ENCODE measurements around the gene TMEM218. TPM values are rescaled to one million over a fixed set of nuclear protein-coding genes. Genes with fewer than 3 reads are reported as not detected.

TMEM218 gene
- total RNA-seq, 4 donors from 2014 or later = 9.9 to 19.9 (median 14.6) TPM

DNA sequence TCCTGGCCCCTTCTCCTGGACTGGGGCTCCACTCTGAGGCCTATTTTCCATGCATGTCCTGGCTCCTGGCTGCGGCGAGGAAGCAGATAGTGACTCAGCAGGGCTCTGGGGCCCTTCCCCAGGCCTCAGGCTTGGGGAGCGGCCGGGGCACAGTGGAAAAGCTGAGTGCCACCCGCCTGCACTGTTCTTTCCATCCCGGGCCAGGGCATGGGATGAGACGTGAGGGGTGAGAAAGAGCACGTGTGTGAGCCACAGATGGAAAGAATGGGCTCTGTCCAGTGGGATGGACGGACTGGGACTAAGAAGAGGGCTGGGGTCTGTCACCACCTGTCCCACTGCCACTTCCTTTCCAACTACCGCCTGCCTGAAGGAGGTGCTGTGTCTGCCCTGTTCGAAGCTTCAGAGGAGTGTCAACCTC lies 35.5 kb downstream of the TMEM218 start:
- DNase-seq (ENCODE audit: low spot score in 2 of 2) = peak in 1 of 2 donors; percentile 70
- 47% methylated on average over 9 of the region's 11 CpGs for WGBS
- TF ChIP-seq, protein P1, sequence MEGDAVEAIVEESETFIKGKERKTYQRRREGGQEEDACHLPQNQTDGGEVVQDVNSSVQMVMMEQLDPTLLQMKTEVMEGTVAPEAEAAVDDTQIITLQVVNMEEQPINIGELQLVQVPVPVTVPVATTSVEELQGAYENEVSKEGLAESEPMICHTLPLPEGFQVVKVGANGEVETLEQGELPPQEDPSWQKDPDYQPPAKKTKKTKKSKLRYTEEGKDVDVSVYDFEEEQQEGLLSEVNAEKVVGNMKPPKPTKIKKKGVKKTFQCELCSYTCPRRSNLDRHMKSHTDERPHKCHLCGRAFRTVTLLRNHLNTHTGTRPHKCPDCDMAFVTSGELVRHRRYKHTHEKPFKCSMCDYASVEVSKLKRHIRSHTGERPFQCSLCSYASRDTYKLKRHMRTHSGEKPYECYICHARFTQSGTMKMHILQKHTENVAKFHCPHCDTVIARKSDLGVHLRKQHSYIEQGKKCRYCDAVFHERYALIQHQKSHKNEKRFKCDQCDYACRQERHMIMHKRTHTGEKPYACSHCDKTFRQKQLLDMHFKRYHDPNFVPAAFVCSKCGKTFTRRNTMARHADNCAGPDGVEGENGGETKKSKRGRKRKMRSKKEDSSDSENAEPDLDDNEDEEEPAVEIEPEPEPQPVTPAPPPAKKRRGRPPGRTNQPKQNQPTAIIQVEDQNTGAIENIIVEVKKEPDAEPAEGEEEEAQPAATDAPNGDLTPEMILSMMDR (IDR thresholded peaks at IDR 0.05) = no peak
- TF ChIP-seq EP300 (IDR thresholded peaks at IDR 0.05) (no peak), POLR2AphosphoS5 (IDR thresholded peaks at IDR 0.05) (no peak), POLR2A (IDR thresholded peaks at IDR 0.05) (no peak)
- Histone ChIP-seq H3K4me3 (no peak overlapping the region), H3K27ac (no peak overlapping the region), H3K9me3 (no peaks in the 10 kb centered on the region), H3K4me1 (peaks cover 30% of the 10 kb centered on the region), H3K36me3 (no peaks in the 10 kb centered on the region), H3K27me3 (no peaks in the 10 kb centered on the region)

DNA sequence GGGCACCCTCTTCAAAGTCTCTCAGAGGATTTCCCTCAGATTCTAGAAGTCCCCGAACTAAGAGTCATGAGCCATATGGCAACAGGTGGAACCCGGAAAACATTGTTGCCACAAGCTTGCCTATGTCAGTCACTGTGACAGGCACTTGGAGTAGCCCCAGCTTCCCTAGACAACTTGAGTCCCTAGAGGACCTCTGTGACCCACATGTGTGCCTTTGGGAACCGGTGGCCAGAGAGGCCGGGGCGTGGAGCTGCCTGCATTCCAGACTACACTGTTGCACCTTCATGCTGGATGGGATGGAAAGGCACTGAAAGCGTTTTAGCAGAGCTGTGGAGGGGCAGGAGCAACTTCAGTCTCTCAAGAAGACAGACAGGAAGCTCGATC lies 36.2 kb downstream of the TMEM218 start:
- H3K4me1 ChIP-seq = peaks cover 36% of the 10 kb centered on the region
- WGBS = 89% methylated on average over 7 of the region's 7 CpGs
- no peak for DNase-seq (ENCODE audit: low spot score in 2 of 2)
- H3K9me3 ChIP-seq = no peaks in the 10 kb centered on the region
- no peak overlapping the region for H3K4me3 ChIP-seq
- no peak overlapping the region for H3K27ac ChIP-seq
- H3K27me3 ChIP-seq = no peaks in the 10 kb centered on the region
- no peak for TF ChIP-seq POLR2AphosphoS5 (IDR thresholded peaks at IDR 0.05)
- TF ChIP-seq EP300 (IDR thresholded peaks at IDR 0.05) = no peak
- no peak for TF ChIP-seq POLR2A (IDR thresholded peaks at IDR 0.05)
- TF ChIP-seq, protein P1 (IDR thresholded peaks at IDR 0.05) = no peak
- H3K36me3 ChIP-seq = no peaks in the 10 kb centered on the region

DNA sequence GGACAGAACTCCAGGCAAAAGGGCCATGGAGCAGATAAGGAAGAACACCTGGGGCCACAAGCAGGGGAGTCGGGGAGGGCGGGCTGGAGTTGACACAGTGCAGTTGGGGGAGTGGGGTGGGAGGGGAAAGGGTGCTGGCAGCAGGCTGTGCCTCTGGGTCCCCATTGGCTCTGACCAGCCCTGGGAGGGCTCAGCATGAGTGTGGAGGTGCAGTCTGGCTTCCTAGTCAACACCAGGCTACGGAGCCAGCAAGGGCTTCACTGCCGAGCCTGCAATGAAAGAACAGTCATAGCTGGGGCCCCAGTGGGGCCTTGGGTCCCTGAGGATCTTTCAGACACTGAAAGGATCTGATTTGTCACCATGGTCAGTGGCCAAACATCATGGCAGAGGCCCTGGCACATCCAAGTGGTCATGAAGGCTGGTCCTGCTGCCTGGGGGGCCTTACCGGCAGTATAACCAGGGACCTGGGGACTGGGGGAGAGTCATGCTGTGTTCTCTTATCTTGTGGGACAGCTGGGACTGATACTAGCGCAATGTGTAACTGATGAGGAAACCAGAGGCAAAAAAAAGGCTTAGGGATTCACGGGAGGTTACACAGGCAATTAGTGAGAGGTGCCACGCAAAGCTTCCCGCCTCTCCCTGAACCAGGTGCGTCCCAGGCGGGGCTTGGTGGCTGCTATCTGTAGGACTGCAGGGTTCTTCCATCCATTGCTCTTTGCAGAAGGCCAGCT lies 36.8 kb downstream of the TMEM218 start:
- Histone ChIP-seq H3K36me3 (no peaks in the 10 kb centered on the region), H3K4me1 (peaks cover 41% of the 10 kb centered on the region), H3K27ac (no peak overlapping the region), H3K27me3 (peaks cover 2% of the 10 kb centered on the region), H3K9me3 (no peaks in the 10 kb centered on the region), H3K4me3 (no peak overlapping the region)
- WGBS = 86% methylated on average over 10 of the region's 11 CpGs
- DNase-seq (ENCODE audit: low spot score in 2 of 2) = no peak
- TF ChIP-seq POLR2A (IDR thresholded peaks at IDR 0.05) = no peak
- no peak for TF ChIP-seq EP300 (IDR thresholded peaks at IDR 0.05)
- TF ChIP-seq POLR2AphosphoS5 (IDR thresholded peaks at IDR 0.05) = no peak
- TF ChIP-seq, protein P1 (IDR thresholded peaks at IDR 0.05) = no peak

DNA sequence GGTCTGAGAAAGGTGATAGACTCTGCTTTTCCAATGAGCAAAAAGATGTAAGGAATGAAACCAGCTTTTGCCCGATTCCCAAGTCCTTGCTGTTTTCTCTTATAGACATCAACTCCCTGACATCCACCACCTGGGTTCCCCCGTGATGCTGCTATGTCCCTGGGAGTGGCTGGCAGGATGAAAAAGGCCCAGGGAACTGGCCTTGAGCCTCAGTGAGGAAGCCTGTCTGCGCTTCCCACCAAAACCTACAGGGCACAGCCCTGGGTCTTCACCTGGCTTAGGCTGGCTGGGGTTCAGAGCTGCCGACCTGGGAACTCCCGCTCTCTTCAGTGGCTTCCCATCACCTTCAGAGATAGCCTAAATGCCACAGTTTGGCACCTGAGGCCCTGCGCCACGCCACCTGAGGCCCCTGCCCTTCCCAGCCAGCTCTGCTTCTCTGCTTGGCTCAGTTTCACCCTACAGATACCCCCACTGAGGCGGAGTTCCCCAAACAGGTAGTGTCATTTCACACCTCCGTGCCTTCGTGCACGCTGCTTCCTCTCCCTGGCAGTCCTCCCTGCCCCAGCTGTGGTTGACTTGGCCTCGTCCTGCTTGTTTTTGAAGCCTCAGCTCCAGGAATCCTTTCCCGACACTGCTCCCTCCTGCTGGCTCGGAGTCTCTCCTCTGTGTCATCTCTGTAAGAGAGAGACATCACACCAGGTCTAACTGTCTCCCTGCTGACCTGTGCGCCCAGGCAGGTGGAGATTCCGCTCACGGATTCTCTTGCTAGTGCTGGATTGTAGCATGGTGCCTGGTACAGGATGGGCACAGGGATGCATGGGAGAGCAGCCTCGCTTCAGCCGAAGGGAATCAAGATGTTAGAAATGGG lies 37.6 kb downstream of the TMEM218 start:
- H3K36me3 ChIP-seq = no peaks in the 10 kb centered on the region
- peaks cover 6% of the 10 kb centered on the region for H3K27me3 ChIP-seq
- no peak overlapping the region for H3K27ac ChIP-seq
- H3K9me3 ChIP-seq = no peaks in the 10 kb centered on the region
- TF ChIP-seq POLR2A (IDR thresholded peaks at IDR 0.05) (no peak), POLR2AphosphoS5 (IDR thresholded peaks at IDR 0.05) (no peak), EP300 (IDR thresholded peaks at IDR 0.05) (no peak)
- TF ChIP-seq, protein P1 (IDR thresholded peaks at IDR 0.05) = no peak
- peaks cover 46% of the 10 kb centered on the region for H3K4me1 ChIP-seq
- no peak overlapping the region for H3K4me3 ChIP-seq
- no peak for DNase-seq (ENCODE audit: low spot score in 2 of 2)
- 80% methylated on average over 16 of the region's 19 CpGs for WGBS

All from suprapubic skin (tissue), 4 donors.